Right atrium auricular region (tissue), 2 donors: Measurements from ENCODE around the gene SLC24A1. TPM values are rescaled to one million over a fixed set of nuclear protein-coding genes. Genes with fewer than 3 reads are reported as not detected.

ENCODE experiments used
- DNase-seq: peaks from one replicate; pipeline ENCODE4 v3.0.0-alpha.2; 2019; ENCODE audit warnings: low spot score
- H3K27ac ChIP-seq, 2 donors: fragments of 200-600 bp; sonication (generic); 1 replicate in 1 of 2; 2 replicates in 1 of 2; pipeline ENCODE4 v1.5.1; 2016 to 2019
- H3K27me3 ChIP-seq, 2 donors: fragments of 200-600 bp; sonication (generic); one replicate each; pipeline versions ENCODE4 v1.5.1 to v1.6.0; 2017 to 2019
- H3K36me3 ChIP-seq: fragments of 200-600 bp; sonication (generic); one replicate; pipeline ENCODE4 v1.5.1; 2016
- H3K4me1 ChIP-seq, 2 donors: fragments of 200-600 bp; sonication (generic); one replicate each; pipeline versions ENCODE4 v1.5.1 to v1.6.0; 2017 to 2019
- H3K4me3 ChIP-seq, 2 donors: fragments of 200-600 bp; sonication (generic); 1 replicate in 1 of 2; 2 replicates in 1 of 2; pipeline ENCODE4 v1.5.1; 2017 to 2019; ENCODE audit warnings: mild to moderate bottlenecking in 1 of 2, moderate library complexity in 1 of 2
- H3K9me3 ChIP-seq, 2 donors: fragments of 200-600 bp; sonication (generic); one replicate each; pipeline ENCODE4 v1.5.1; 2019
- total RNA-seq, 2 donors: library from RNA; depleted of rRNA; stranded (reverse); fragments of >200 nt; gene quantifications; one replicate each; pipeline ENCODE4 v1.1.0, GENCODE V29; 2016
- TF ChIP-seq, protein P1 (sequence below), 2 donors: fragments of 200-600 bp; sonication (generic); IDR thresholded peaks; one replicate each; pipeline ENCODE4 v1.5.1; 2019; ENCODE audit warnings: antibody characterized with exemption in 2 of 2

The SLC24A1 gene
- total RNA-seq, 2 donors from 2014 or later = 1.9 to 2.8 TPM

DNA sequence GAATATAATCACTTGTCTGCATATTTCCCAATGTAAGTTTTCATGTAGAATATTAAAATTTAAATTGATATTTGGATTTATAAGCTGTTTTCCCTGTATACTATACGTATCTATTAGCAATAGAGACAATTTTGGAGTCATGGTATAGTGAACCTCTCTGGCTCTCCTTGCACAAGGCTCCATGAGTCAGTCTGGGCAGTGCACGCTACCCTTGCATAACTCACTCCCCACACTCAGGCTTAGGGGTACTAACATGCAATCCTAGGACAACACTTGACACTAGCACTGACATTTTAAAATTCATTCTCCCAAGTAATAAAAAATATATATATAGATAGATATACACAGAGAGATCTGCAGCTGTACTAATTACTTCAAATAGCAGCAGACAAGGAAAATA is 39.2 kb downstream of the SLC24A1 start:
- DNase-seq = no peak
- Histone ChIP-seq H3K4me3 (no peak overlapping the region), H3K4me1 (no peaks in the 10 kb centered on the region), H3K27me3 (no peaks in the 10 kb centered on the region), H3K9me3 (no peaks in the 10 kb centered on the region), H3K36me3 (peaks cover 12% of the 10 kb centered on the region), H3K27ac (no peak overlapping the region)
- TF ChIP-seq, protein P1, sequence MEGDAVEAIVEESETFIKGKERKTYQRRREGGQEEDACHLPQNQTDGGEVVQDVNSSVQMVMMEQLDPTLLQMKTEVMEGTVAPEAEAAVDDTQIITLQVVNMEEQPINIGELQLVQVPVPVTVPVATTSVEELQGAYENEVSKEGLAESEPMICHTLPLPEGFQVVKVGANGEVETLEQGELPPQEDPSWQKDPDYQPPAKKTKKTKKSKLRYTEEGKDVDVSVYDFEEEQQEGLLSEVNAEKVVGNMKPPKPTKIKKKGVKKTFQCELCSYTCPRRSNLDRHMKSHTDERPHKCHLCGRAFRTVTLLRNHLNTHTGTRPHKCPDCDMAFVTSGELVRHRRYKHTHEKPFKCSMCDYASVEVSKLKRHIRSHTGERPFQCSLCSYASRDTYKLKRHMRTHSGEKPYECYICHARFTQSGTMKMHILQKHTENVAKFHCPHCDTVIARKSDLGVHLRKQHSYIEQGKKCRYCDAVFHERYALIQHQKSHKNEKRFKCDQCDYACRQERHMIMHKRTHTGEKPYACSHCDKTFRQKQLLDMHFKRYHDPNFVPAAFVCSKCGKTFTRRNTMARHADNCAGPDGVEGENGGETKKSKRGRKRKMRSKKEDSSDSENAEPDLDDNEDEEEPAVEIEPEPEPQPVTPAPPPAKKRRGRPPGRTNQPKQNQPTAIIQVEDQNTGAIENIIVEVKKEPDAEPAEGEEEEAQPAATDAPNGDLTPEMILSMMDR (IDR thresholded peaks at IDR 0.05) = no peak

DNA sequence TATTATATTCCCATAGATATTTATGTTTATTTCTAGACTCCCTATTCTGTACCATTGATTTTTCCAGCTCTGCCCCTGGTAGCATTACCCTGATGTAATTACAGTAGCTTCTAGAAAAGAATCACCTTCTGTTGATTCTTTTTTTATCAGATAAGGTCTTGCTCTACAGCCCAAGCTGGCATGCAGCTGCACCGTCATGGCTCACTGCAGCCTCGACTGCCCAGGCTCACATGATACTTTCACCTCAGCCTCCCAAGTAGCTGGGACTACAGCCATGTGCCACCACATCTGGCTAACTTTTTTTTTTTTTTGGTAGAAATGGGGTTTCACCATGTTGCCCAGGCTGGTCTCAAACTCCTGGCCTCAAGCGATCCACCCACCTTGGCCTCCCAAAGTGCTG is 41.8 kb downstream of the SLC24A1 start:
- H3K36me3 ChIP-seq = peaks cover 23% of the 10 kb centered on the region

DNA sequence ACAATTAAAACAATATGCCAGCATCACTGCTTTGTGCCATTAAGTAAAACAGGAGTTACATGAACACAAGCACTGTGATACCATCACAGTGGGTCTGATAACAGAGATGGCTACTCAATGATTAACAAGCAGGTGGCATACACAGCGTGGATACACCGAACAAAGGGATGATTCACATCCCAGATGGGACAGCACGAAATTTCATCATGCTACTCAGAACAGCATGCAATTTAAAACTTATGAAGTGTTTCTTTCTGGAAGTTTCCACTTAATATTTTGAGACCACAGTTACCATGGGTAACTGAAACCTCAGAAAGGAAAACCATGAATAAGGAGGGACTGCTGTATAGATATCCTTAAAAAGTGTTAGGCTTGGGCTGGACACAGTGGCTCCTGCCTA is 44.5 kb downstream of the SLC24A1 start:
- Histone ChIP-seq H3K27ac (no peak overlapping the region), H3K27me3 (no peaks in the 10 kb centered on the region), H3K36me3 (peaks cover 42% of the 10 kb centered on the region), H3K9me3 (no peaks in the 10 kb centered on the region), H3K4me1 (no peaks in the 10 kb centered on the region), H3K4me3 (no peak overlapping the region)
- TF ChIP-seq, protein P1 (IDR thresholded peaks at IDR 0.05) = no peak
- DNase-seq = no peak

More for the DNA sequence above, 41.8 kb downstream of the SLC24A1 start:
- Histone ChIP-seq H3K9me3 (no peaks in the 10 kb centered on the region), H3K27me3 (no peaks in the 10 kb centered on the region), H3K27ac (no peak overlapping the region), H3K4me3 (no peak overlapping the region), H3K4me1 (no peaks in the 10 kb centered on the region)
- DNase-seq = no peak
- TF ChIP-seq, protein P1 (IDR thresholded peaks at IDR 0.05) = no peak

DNA sequence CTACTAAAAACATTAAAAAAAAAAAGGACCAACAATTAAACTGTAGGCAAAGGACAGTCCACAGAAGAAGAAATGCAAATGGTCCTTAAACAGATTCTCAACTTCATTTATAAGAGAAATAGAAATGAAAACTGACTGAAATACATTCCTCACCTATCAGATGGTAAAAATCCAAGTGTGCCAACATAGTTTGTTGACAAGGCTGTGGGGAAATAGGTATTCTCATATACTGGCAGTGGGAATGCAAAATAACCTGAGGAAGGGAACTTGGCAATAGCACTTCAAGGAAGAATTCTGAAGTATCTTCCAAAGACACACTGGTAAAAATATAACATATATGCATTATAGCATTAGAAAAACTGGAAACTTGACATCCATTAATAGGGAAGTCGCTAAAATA is 53.8 kb downstream of the SLC24A1 start:
- peaks cover 13% of the 10 kb centered on the region for H3K36me3 ChIP-seq
- TF ChIP-seq, protein P1 (IDR thresholded peaks at IDR 0.05) = no peak

DNA sequence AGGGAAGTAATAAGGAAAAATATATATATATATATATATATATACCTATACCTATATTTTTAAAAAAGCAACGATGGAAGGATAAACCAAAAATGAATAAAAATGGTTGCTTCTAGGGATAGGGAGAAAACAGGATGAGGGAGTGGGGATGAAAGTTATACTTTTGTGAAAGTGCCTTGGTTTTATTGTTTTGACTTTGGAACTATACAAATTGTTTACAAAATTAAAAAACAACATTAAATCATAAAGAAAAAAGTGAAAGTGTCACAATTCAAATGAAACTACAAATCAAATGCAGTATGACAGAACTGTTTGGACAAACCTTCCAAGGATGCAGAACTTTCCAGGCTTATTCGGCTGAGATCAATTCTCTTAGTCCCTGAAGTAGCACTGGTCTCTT is 54.4 kb downstream of the SLC24A1 start:
- no peak overlapping the region for H3K4me3 ChIP-seq
- no peak for DNase-seq
- H3K27me3 ChIP-seq = no peaks in the 10 kb centered on the region
- H3K36me3 ChIP-seq = peaks cover 7% of the 10 kb centered on the region
- no peak overlapping the region for H3K27ac ChIP-seq
- no peaks in the 10 kb centered on the region for H3K4me1 ChIP-seq
- TF ChIP-seq, protein P1 (IDR thresholded peaks at IDR 0.05) = no peak
- H3K9me3 ChIP-seq = no peaks in the 10 kb centered on the region

More for the DNA sequence above, 53.8 kb downstream of the SLC24A1 start:
- no peak overlapping the region for H3K4me3 ChIP-seq
- no peak overlapping the region for H3K27ac ChIP-seq
- no peaks in the 10 kb centered on the region for H3K4me1 ChIP-seq
- no peaks in the 10 kb centered on the region for H3K27me3 ChIP-seq
- H3K9me3 ChIP-seq = no peaks in the 10 kb centered on the region
- DNase-seq = no peak

DNA sequence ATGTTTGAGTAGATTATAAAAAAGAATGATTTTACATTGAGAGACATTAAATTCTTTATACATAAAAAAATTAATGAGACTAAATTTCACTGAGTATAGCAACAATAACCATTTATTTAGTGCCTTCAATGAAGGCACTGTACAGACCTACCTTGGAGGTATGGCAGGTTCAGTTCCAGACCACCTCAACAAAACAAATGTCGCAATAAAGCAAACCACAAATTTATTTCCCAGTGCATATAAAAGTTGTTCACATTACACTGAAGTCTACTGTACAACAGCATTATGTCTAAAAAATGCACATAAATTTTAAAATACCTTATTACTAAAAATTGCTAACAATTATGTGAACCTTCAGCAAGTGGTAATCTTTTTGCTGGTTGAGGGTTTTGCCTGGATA is 58.8 kb downstream of the SLC24A1 start:
- Histone ChIP-seq H3K27ac (no peak overlapping the region), H3K27me3 (no peaks in the 10 kb centered on the region), H3K4me1 (no peaks in the 10 kb centered on the region), H3K4me3 (no peak overlapping the region), H3K36me3 (no peaks in the 10 kb centered on the region), H3K9me3 (no peaks in the 10 kb centered on the region)
- TF ChIP-seq, protein P1 (IDR thresholded peaks at IDR 0.05) = no peak
- DNase-seq = no peak
